SH-SY5Y (cell line): ENCODE results near the gene PSMD8.

Experiments
- GATA2 ChIP-seq: IDR thresholded peaks from 2 replicates; pipeline ENCODE4 v1.6.1; 2011; ENCODE audit warnings: mild to moderate bottlenecking, low read depth, low read length
- GATA3 ChIP-seq: IDR thresholded peaks from 2 replicates; pipeline ENCODE4 v1.6.1; 2011; ENCODE audit warnings: low read depth, mild to moderate bottlenecking, low read length, moderate library complexity

DNA sequence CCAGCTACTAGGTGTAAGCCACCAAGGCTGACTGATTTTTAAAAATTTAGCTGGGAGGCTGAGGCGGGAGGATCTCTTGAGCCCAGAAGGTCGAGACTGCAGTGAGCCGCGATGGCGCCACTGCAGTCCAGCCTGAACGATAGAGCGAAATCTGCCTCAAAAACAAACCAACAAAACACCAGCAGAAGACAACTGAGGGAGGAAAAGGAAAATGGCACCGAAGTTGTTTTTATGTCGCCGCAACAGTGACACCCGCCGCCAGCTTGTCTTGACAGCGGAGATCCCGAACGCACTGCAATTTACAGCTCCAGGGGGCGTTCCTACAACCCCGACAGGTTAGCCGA lies 28.2 kb downstream of the PSMD8 start:
- TF ChIP-seq GATA3 (no peak), GATA2 (no peak)
